Adrenal gland (tissue), 12 donors: ENCODE measurements around the gene ACTA2. TPM values are rescaled to one million over a fixed set of nuclear protein-coding genes. Genes with fewer than 3 reads are reported as not detected.
"Not testable (repeated sequence)": the region's sequence is repeated elsewhere in the genome, so short reads cannot be mapped to it uniquely, and the experiment has no call there.

Experiments
- DNase-seq, 7 donors: peaks; one replicate each; pipeline ENCODE4 v3.0.0-alpha.2; 2019 to 2020
- H3K27ac ChIP-seq, 5 donors: fragments of 200-600 bp; sonication (generic) in 4 of 5; 1 replicate in 3 of 5; 2 replicates in 2 of 5; pipeline versions ENCODE4 v1.5.1 to v1.8.0; 2016 to 2020; ENCODE audit warnings: mild to moderate bottlenecking in 1 of 5
- H3K27me3 ChIP-seq: fragments of 200-600 bp; 2 replicates; pipeline ENCODE4 v1.8.0; 2021
- H3K36me3 ChIP-seq, 2 donors: fragments of 200-600 bp; replicated peaks in 1 of 2; 1 replicate in 1 of 2; 2 replicates in 1 of 2; pipeline versions ENCODE4 v1.5.1 to v1.8.0; 2018 to 2022
- H3K4me1 ChIP-seq, 2 donors: fragments of 200-600 bp; replicated peaks in 1 of 2; 1 replicate in 1 of 2; 2 replicates in 1 of 2; pipeline versions ENCODE4 v1.5.1 to v1.8.0; 2018 to 2021
- H3K4me3 ChIP-seq, 4 donors: fragments of 200-600 bp; sonication (generic) in 3 of 4; one replicate each; pipeline ENCODE4 v1.5.1; 2016 to 2018
- H3K9me3 ChIP-seq, 3 donors: fragments of 200-600 bp; sonication (generic) in 1 of 3; replicated peaks in 1 of 3; 1 replicate in 2 of 3; 2 replicates in 1 of 3; pipeline versions ENCODE4 v1.5.1 to v1.8.0; 2016 to 2021
- POLR2A ChIP-seq, 2 donors: fragments of 450-650 bp; IDR thresholded peaks; one replicate each; pipeline ENCODE4 v1.6.1; 2017; ENCODE audit warnings: antibody characterized with exemption in 2 of 2, mild to moderate bottlenecking in 2 of 2, moderate library complexity in 1 of 2
- WGBS, 4 donors: extraction: QIAGEN DNeasy Blood & Tissue Kit in 2 of 4; methylation state at CpG; one replicate each; pipeline versions ENCODE4 v1.1.5 to v1.1.7; 2013 to 2017; 5-methylcytosine and 5-hydroxymethylcytosine counted together
- intact Hi-C, 2 donors: fragments of 100-400 bp; cut with DNase I; formaldehyde crosslinking; loops; one replicate each; pipeline versions ENCODE4 v1.14.1 to v1.15.0; 2022 to 2023
- polyA plus RNA-seq, 3 donors: library from polyadenylated mRNA; stranded (reverse); fragments of 200-250 nt in 2 of 3; fragments of 350-450 nt in 1 of 3; fragmentation: Illumina TruSeq in 1 of 3; extraction: RNeasy Lipid Tissue Mini Kit (QIAGEN cat#74804) in 1 of 3; gene quantifications; one replicate each; pipeline ENCODE4 v1.2.3, GENCODE V29; 2013 to 2014
- total RNA-seq, 9 donors: library from RNA; depleted of rRNA in 4 of 9; stranded (reverse); fragments of >200 nt in 4 of 9; fragments of 120-200 nt in 1 of 9; fragmentation: NEBNext Ultra II Directional in 1 of 9; extraction: Animal tissue kit (Norgen Biotek cat#: 25700) in 1 of 9; gene quantifications; one replicate each; pipeline versions ENCODE4 v1.1.0 to v1.2.4, GENCODE V29; 2013 to 2023
- TF ChIP-seq, protein P1 (sequence below), 6 experiments: fragments of 450-650 bp in 4 of 6; fragments of 200-600 bp in 2 of 6; sonication (generic) in 1 of 6; IDR thresholded peaks; 1 replicate in 5 of 6; 2 replicates in 1 of 6; pipeline versions ENCODE4 v1.5.1 to v1.8.0; 2016 to 2021; ENCODE audit warnings: antibody characterized with exemption in 6 of 6, mild to moderate bottlenecking in 2 of 6, moderate library complexity in 1 of 6
- donor health status: healthy with polysubstance abuse.
- donor health status: Bipolar disorder and iron deficiency.
- donor health status: DM: yes; HTN: yes; CAD: no.
- donor health status: DM: no; HTN: no; CAD: no.
- donor health status: DM: no; HTN: no; CAD: no.
- donor health status: DM: yes; HTN: yes; CAD: no.

ACTA2 gene
- total and polyA plus RNA-seq, 12 donors = 48.5 to 529 (median 320) TPM

- WGBS, 4 donors = 79 to 93% (median 81%) methylated on average over 1 to 2 of the region's 2 CpGs
These were observed 19.0 kb downstream of the ACTA2 start for GRCh38 chr10:88933564-88933963.

GRCh38 chr10:88932539-88933256 lies 19.9 kb downstream of the ACTA2 start:
- no peak overlapping the region for H3K4me3 ChIP-seq
- WGBS, 4 donors = 46 to 59% (median 54%) methylated on average over 6 to 7 of the region's 7 CpGs

More at GRCh38 chr10:88933564-88933963, 19.0 kb downstream of the ACTA2 start:
- H3K36me3 ChIP-seq = peaks cover 0 to 18% of the 10 kb centered on the region in 2 donors
- TF ChIP-seq, protein P1, sequence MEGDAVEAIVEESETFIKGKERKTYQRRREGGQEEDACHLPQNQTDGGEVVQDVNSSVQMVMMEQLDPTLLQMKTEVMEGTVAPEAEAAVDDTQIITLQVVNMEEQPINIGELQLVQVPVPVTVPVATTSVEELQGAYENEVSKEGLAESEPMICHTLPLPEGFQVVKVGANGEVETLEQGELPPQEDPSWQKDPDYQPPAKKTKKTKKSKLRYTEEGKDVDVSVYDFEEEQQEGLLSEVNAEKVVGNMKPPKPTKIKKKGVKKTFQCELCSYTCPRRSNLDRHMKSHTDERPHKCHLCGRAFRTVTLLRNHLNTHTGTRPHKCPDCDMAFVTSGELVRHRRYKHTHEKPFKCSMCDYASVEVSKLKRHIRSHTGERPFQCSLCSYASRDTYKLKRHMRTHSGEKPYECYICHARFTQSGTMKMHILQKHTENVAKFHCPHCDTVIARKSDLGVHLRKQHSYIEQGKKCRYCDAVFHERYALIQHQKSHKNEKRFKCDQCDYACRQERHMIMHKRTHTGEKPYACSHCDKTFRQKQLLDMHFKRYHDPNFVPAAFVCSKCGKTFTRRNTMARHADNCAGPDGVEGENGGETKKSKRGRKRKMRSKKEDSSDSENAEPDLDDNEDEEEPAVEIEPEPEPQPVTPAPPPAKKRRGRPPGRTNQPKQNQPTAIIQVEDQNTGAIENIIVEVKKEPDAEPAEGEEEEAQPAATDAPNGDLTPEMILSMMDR (IDR thresholded peaks at IDR 0.05) = no peak
- TF ChIP-seq POLR2A (IDR thresholded peaks at IDR 0.05) = no peak
- DNase-seq = no peak
- H3K9me3 ChIP-seq = no peaks in the 10 kb centered on the region
- H3K27me3 ChIP-seq = no peaks in the 10 kb centered on the region
- intact Hi-C loops = loop anchor here (5.0 to 10.0 kb wide), 2 partner anchors 96 to 281 kb away; no protein-coding TSS in a partner anchor
- peak overlapping the region in 1 of 5 donors; percentile 19 for H3K27ac ChIP-seq
- H3K4me3 ChIP-seq = no peak overlapping the region
- peaks cover 0 to 23% of the 10 kb centered on the region in 2 donors for H3K4me1 ChIP-seq

DNA sequence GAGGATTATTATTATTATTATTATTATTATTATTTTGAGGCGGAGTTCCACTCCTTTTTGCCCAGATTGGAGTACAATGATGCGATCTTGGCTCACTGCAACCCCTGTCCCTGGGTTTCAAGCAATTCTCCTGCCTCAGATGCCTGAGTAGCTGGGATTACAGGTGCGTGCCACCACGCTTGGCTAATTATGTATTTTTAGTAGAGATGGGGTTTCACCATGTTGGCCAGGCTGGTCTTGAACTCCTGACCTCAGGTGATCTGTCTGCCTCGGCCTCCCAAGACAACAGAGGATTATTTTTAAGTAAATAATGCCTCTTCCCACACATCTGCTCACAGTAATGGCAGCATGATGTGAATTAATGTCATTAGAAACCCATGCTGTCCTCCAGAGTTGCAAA lies 20.5 kb downstream of the ACTA2 start:
- H3K4me1 ChIP-seq = peaks cover 0 to 33% of the 10 kb centered on the region in 2 donors
- H3K4me3 ChIP-seq, DNase-seq, H3K36me3 ChIP-seq, H3K27me3 ChIP-seq, H3K9me3 ChIP-seq: not testable (repeated sequence)
- intact Hi-C loops = loop anchor here (5.0 to 10.0 kb wide), 2 partner anchors 95 to 283 kb away; no protein-coding TSS in a partner anchor
- peak overlapping the region in 4 of 5 donors; percentile 1 to 67 (median 27) for H3K27ac ChIP-seq
- 92 to 95% (median 94%) methylated on average over 5 of the region's 5 CpGs for WGBS, 4 donors

More at GRCh38 chr10:88932539-88933256, 19.9 kb downstream of the ACTA2 start:
- H3K4me1 ChIP-seq = peaks cover 0 to 26% of the 10 kb centered on the region in 2 donors
- H3K27ac ChIP-seq = peak overlapping the region in 4 of 5 donors; percentile 1 to 67 (median 27)
- DNase-seq = peak; percentile 57 to 92 (median 76)
- intact Hi-C loops = loop anchor here (5.0 to 10.0 kb wide), 2 partner anchors 95 to 282 kb away; no protein-coding TSS in a partner anchor
- no peak for TF ChIP-seq POLR2A (IDR thresholded peaks at IDR 0.05)
- TF ChIP-seq, protein P1 (IDR thresholded peaks at IDR 0.05) = peak; percentile 88 to 98 (median 96)
- H3K9me3 ChIP-seq = no peaks in the 10 kb centered on the region
- no peaks in the 10 kb centered on the region for H3K27me3 ChIP-seq
- H3K36me3 ChIP-seq = peaks cover 0 to 10% of the 10 kb centered on the region in 2 donors

DNA sequence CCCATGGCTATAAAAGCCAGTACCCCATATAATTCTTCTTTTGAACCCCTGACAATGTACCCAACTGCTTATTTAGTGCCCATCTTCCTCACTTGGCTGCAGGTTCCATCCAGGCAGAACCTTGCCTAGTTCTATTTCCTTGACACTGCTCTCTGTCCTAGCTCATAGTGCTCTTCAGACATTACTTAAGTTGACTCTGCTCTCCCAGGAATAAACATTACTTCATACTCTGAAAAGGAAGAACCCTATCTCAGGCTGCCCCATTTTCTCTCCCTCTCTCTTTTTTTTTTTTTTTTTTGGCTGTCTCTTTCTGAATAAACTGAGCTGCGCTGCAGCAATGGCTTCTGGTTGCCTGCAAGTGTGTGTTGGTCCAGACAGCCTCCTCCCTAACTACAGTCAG lies 21.0 kb downstream of the ACTA2 start:
- peaks cover 3 to 38% of the 10 kb centered on the region in 2 donors for H3K4me1 ChIP-seq
- intact Hi-C loops = loop anchor here (5.0 to 10.0 kb wide), 2 partner anchors 94 to 283 kb away; no protein-coding TSS in a partner anchor
- H3K4me3 ChIP-seq = no peak overlapping the region
- TF ChIP-seq, protein P1 (IDR thresholded peaks at IDR 0.05) = no peak
- no peak for TF ChIP-seq POLR2A (IDR thresholded peaks at IDR 0.05)
- H3K27me3 ChIP-seq = no peaks in the 10 kb centered on the region
- H3K27ac ChIP-seq = no peak overlapping the region
- WGBS, 4 donors = 64 to 95% (median 83%) methylated on average over 1 of the region's 1 CpG
- no peaks in the 10 kb centered on the region for H3K36me3 ChIP-seq
- DNase-seq = no peak
- no peaks in the 10 kb centered on the region for H3K9me3 ChIP-seq
